ENCODE data around the gene DOC2A. TPM values are rescaled to one million over a fixed set of nuclear protein-coding genes. Genes with fewer than 3 reads are reported as not detected.

The DOC2A gene
- total and polyA plus RNA-seq, 10 of the 15 experiments (the other 5 are each of a cell fraction or from before 2014, with no cell fraction given), result 0.06 to 0.17 (median 0.12) TPM; not detected in 6

- no peaks in the 10 kb centered on the region for H4K20me1 ChIP-seq (ENCODE audit: control insufficient read depth, insufficient read depth)
- FAIRE-seq, result no peak
- SMC1A ChIA-PET (ENCODE audit: uncharacterized antibody, unreplicated experiment), result interaction anchor here (0.8 to 2.8 kb wide), 7 partner anchors 8 to 124 kb away, joined by 3 to 20 read pairs (median 4); partner anchors contain the start of genes HIRIP3 and TMEM219
- no peak overlapping the region for H3K4me3 ChIP-seq
- in situ Hi-C loops (cut with MboI) (no loop called here), intact Hi-C loops (cut with micrococcal nuclease; ENCODE audit: unreplicated experiment) (no loop called here)
- no peak for DNase-seq (ENCODE audit: low read depth, low spot score)
- BruUV-seq (replicated peaks), result no TSS peak
- 95% methylated on average over 6 of the region's 6 CpGs for WGBS (ENCODE audit: insufficient coverage, insufficient replicate concordance, low lambda C conversion rate, missing lambda C conversion rate)
- no peak for ATAC-seq
- no peaks in the 10 kb centered on the region for H3K27me3 ChIP-seq (replicated peaks in 1 of 2; ENCODE audit: control insufficient read depth in 2 of 2, insufficient read depth in 2 of 2, low read length in 1 of 2)
- TF ChIP-seq, protein P1, sequence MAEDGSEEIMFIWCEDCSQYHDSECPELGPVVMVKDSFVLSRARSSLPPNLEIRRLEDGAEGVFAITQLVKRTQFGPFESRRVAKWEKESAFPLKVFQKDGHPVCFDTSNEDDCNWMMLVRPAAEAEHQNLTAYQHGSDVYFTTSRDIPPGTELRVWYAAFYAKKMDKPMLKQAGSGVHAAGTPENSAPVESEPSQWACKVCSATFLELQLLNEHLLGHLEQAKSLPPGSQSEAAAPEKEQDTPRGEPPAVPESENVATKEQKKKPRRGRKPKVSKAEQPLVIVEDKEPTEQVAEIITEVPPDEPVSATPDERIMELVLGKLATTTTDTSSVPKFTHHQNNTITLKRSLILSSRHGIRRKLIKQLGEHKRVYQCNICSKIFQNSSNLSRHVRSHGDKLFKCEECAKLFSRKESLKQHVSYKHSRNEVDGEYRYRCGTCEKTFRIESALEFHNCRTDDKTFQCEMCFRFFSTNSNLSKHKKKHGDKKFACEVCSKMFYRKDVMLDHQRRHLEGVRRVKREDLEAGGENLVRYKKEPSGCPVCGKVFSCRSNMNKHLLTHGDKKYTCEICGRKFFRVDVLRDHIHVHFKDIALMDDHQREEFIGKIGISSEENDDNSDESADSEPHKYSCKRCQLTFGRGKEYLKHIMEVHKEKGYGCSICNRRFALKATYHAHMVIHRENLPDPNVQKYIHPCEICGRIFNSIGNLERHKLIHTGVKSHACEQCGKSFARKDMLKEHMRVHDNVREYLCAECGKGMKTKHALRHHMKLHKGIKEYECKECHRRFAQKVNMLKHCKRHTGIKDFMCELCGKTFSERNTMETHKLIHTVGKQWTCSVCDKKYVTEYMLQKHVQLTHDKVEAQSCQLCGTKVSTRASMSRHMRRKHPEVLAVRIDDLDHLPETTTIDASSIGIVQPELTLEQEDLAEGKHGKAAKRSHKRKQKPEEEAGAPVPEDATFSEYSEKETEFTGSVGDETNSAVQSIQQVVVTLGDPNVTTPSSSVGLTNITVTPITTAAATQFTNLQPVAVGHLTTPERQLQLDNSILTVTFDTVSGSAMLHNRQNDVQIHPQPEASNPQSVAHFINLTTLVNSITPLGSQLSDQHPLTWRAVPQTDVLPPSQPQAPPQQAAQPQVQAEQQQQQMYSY (CRISPR knock-in tag; IDR thresholded peaks at IDR 0.05), result no peak
- TF ChIP-seq RUNX3 (IDR thresholded peaks at IDR 0.05; ENCODE audit: low read length), result no peak
- TF ChIP-seq IKZF2 (IDR thresholded peaks at IDR 0.05), result 0 out of 4 replicates have a peak, but pooled peaks of 1 of the 2 experiments have one; percentile 7
- TF ChIP-seq, protein P2, sequence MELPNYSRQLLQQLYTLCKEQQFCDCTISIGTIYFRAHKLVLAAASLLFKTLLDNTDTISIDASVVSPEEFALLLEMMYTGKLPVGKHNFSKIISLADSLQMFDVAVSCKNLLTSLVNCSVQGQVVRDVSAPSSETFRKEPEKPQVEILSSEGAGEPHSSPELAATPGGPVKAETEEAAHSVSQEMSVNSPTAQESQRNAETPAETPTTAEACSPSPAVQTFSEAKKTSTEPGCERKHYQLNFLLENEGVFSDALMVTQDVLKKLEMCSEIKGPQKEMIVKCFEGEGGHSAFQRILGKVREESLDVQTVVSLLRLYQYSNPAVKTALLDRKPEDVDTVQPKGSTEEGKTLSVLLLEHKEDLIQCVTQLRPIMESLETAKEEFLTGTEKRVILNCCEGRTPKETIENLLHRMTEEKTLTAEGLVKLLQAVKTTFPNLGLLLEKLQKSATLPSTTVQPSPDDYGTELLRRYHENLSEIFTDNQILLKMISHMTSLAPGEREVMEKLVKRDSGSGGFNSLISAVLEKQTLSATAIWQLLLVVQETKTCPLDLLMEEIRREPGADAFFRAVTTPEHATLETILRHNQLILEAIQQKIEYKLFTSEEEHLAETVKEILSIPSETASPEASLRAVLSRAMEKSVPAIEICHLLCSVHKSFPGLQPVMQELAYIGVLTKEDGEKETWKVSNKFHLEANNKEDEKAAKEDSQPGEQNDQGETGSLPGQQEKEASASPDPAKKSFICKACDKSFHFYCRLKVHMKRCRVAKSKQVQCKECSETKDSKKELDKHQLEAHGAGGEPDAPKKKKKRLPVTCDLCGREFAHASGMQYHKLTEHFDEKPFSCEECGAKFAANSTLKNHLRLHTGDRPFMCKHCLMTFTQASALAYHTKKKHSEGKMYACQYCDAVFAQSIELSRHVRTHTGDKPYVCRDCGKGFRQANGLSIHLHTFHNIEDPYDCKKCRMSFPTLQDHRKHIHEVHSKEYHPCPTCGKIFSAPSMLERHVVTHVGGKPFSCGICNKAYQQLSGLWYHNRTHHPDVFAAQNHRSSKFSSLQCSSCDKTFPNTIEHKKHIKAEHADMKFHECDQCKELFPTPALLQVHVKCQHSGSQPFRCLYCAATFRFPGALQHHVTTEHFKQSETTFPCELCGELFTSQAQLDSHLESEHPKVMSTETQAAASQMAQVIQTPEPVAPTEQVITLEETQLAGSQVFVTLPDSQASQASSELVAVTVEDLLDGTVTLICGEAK (IDR thresholded peaks at IDR 0.05; ENCODE audit: borderline replicate concordance), result 0 out of 2 replicates have a peak, but pooled peaks have one; percentile 14
- CTCF ChIA-PET, result interaction anchor here (0.5 to 2.2 kb wide), 10 partner anchors 11 to 169 kb away, joined by 3 to 21 read pairs (median 4); partner anchors contain the start of genes HIRIP3, PAGR1 and TMEM219
- H3K9me3 ChIP-seq (replicated peaks; ENCODE audit: control insufficient read depth, insufficient read depth, low read length), result no peaks in the 10 kb centered on the region; the same call in 2 of the 3 replicates
- POLR2A ChIA-PET, result interaction anchor here (0.6 to 6.0 kb wide), 17 partner anchors 9 to 311 kb away, joined by 3 to 53 read pairs (median 3); partner anchors contain the start of genes ALDOA, HIRIP3, INO80E and KCTD13
- peaks cover 37% of the 10 kb centered on the region for H3K79me2 ChIP-seq (ENCODE audit: control insufficient read depth, insufficient read depth, low read length)
- peak overlapping the region; percentile 42 for H2AFZ ChIP-seq (ENCODE audit: control insufficient read depth, low read depth, low read length)
- H3K9ac ChIP-seq (ENCODE audit: control insufficient read depth, insufficient read depth, low read length), result no peak overlapping the region
- H3K36me3 ChIP-seq (ENCODE audit: control insufficient read depth in 2 of 2, insufficient read depth in 2 of 2, low read length in 1 of 2), result peaks cover 0 to 2% of the 10 kb centered on the region in 2 experiments; a peak in 3 of 4 replicates
- RAD21 ChIA-PET (ENCODE audit: unreplicated experiment), result interaction anchor here (0.5 to 2.3 kb wide), 8 partner anchors 11 to 562 kb away, joined by 3 to 19 read pairs (median 4); partner anchors contain the start of genes ALDOA, HIRIP3, INO80E and KCTD13
- H3K4me1 ChIP-seq (ENCODE audit: control insufficient read depth, insufficient read depth, low read length), result peaks cover 9% of the 10 kb centered on the region; the same call in 1 of the 2 replicates
- H3K27ac ChIP-seq (ENCODE audit: control insufficient read depth, insufficient read depth), result 0 out of 2 replicates have a peak overlapping the region, but pooled peaks have one; percentile 6
- H3K4me2 ChIP-seq (ENCODE audit: control insufficient read depth, insufficient read depth), result 0 out of 2 replicates have a peak overlapping the region, but pooled peaks have one; percentile 42
Observed at GRCh38 chr16:29972992-29973383, 37.8 kb downstream of the DOC2A start.

Data from GM12878 (cell line).